K562 (cell line): ENCODE results near the gene CCDC9. TPM values are rescaled to one million over a fixed set of nuclear protein-coding genes. Genes with fewer than 3 reads are reported as not detected.

Experiments used
- PHF8 ChIP-seq: fragments of 200-600 bp; sonication (generic); IDR thresholded peaks from 2 replicates; pipeline ENCODE4 v1.6.1; 2012; ENCODE audit warnings: mixed run types, mild to moderate bottlenecking, inconsistent platforms, low read length, moderate library complexity, borderline replicate concordance
- TRIM24 ChIP-seq, 2 experiments: fragments of 450-650 bp; IDR thresholded peaks; 2 replicates each; pipeline ENCODE4 v1.6.1; 2016
- ZFX ChIP-seq: sonication (generic); formaldehyde crosslinking; IDR thresholded peaks from 2 replicates; pipeline ENCODE4 v1.8.0; 2022; ENCODE audit warnings: mild to moderate bottlenecking, missing genetic modification reagents, moderate library complexity
- ZNF57 ChIP-seq: fragments of 450-650 bp; formaldehyde crosslinking; IDR thresholded peaks from 2 replicates; pipeline ENCODE4 v1.4.0; 2020; ENCODE audit warnings: mild to moderate bottlenecking, moderate library complexity
- polyA plus RNA-seq, 8 experiments: library from polyadenylated mRNA; depleted of rRNA in 4 of 8; stranded (reverse) in 5 of 8; unstranded in 3 of 8; fragments of >200 nt; fragmentation: Nextera tagmentation in 2 of 8; fragmentation: Illumina TruSeq in 1 of 8; extraction: Ambion mirVana in 2 of 8; extraction: Trizol in 1 of 8; gene quantifications; 2 replicates each; pipeline versions ENCODE4 v1.2.1 to v1.2.3, GENCODE V29; 2011 to 2014; ENCODE audit warnings: inconsistent platforms in 1 of 8, missing spikeins in 1 of 8
- total RNA-seq, 7 experiments: library from RNA; depleted of rRNA in 6 of 7; stranded (reverse); fragments of >200 nt in 6 of 7; fragmentation: Illumina TruSeq in 2 of 7; extraction: Trizol in 2 of 7; gene quantifications; 2 replicates each; pipeline versions ENCODE4 v1.2.1 to v1.2.3, GENCODE V29; 2011 to 2021; ENCODE audit warnings: low replicate concordance in 1 of 7
- TF ChIP-seq, protein P1 (sequence below), 2 experiments: fragments of 450-650 bp in 1 of 2; sonication (generic) in 1 of 2; formaldehyde crosslinking in 1 of 2; IDR thresholded peaks; 2 replicates each; pipeline versions ENCODE4 v1.7.1 to v1.9.0; 2016 to 2022; ENCODE audit warnings: inconsistent platforms in 1 of 2, mild to moderate bottlenecking in 1 of 2, missing genetic modification reagents in 1 of 2

Gene CCDC9
- total and polyA plus RNA-seq, 9 of the 15 experiments (the other 6 are each of a cell fraction or from before 2014, with no cell fraction given): 0.23 to 38.6 (median 8.4) TPM

- TF ChIP-seq, protein P1, sequence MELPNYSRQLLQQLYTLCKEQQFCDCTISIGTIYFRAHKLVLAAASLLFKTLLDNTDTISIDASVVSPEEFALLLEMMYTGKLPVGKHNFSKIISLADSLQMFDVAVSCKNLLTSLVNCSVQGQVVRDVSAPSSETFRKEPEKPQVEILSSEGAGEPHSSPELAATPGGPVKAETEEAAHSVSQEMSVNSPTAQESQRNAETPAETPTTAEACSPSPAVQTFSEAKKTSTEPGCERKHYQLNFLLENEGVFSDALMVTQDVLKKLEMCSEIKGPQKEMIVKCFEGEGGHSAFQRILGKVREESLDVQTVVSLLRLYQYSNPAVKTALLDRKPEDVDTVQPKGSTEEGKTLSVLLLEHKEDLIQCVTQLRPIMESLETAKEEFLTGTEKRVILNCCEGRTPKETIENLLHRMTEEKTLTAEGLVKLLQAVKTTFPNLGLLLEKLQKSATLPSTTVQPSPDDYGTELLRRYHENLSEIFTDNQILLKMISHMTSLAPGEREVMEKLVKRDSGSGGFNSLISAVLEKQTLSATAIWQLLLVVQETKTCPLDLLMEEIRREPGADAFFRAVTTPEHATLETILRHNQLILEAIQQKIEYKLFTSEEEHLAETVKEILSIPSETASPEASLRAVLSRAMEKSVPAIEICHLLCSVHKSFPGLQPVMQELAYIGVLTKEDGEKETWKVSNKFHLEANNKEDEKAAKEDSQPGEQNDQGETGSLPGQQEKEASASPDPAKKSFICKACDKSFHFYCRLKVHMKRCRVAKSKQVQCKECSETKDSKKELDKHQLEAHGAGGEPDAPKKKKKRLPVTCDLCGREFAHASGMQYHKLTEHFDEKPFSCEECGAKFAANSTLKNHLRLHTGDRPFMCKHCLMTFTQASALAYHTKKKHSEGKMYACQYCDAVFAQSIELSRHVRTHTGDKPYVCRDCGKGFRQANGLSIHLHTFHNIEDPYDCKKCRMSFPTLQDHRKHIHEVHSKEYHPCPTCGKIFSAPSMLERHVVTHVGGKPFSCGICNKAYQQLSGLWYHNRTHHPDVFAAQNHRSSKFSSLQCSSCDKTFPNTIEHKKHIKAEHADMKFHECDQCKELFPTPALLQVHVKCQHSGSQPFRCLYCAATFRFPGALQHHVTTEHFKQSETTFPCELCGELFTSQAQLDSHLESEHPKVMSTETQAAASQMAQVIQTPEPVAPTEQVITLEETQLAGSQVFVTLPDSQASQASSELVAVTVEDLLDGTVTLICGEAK (IDR thresholded peaks at IDR 0.05): peak; percentile 40; the same call in 1 of the 2 replicates
- TF ChIP-seq, protein P1 (CRISPR knock-in tag; IDR thresholded peaks at IDR 0.05): 0 out of 2 replicates have a peak, but pooled peaks have one; percentile 30
- TF ChIP-seq ZFX: peak; percentile 87
- no peak for TF ChIP-seq ZNF57 (CRISPR knock-in tag)
- peak; percentile 61; the same call in 1 of the 2 replicates for TF ChIP-seq PHF8
- TF ChIP-seq TRIM24 (IDR thresholded peaks at IDR 0.05): 0 out of 4 replicates have a peak, but pooled peaks of 1 of the 2 experiments have one; percentile 15
Observed at GRCh38 chr19:47225746-47226425, 30.4 kb upstream of the CCDC9 start (continued).
